Calu3 (cell line): Measurements from ENCODE around the gene KCNK5. TPM values are rescaled to one million over a fixed set of nuclear protein-coding genes. Genes with fewer than 3 reads are reported as not detected.

ENCODE experiments used
- BruUV-seq: library from RNA; stranded (reverse); fragments of 400-500 nt; replicated peaks from 2 replicates; lab custom pipeline; 2021; lab: Mats Ljungman, UMichigan
- CTCF ChIA-PET: fragments of 300-600 bp; sonication (Branson Sonifier 250); formaldehyde crosslinking; loops from one replicate; lab custom pipeline; 2022; ENCODE audit warnings: antibody characterized with exemption; lab: Charles Lee
- DNase-seq: peaks from one replicate; pipeline ENCODE4 v3.0.0; 2022
- H3K27ac Mint-ChIP-seq: one replicate; pipeline ENCODE4 v1.8.0; 2022; ENCODE audit warnings: mixed read lengths; ENCODE audit not compliant: unreplicated experiment
- H3K27me3 Mint-ChIP-seq: one replicate; pipeline ENCODE4 v1.8.0; 2022; ENCODE audit warnings: mixed read lengths; ENCODE audit not compliant: unreplicated experiment
- H3K36me3 Mint-ChIP-seq: one replicate; pipeline ENCODE4 v1.8.0; 2022; ENCODE audit warnings: mild to moderate bottlenecking, moderate library complexity, mixed read lengths; ENCODE audit not compliant: insufficient read depth, unreplicated experiment
- H3K4me1 Mint-ChIP-seq: one replicate; pipeline ENCODE4 v1.8.0; 2022; ENCODE audit warnings: mild to moderate bottlenecking, low read depth, mixed read lengths; ENCODE audit not compliant: unreplicated experiment
- H3K4me3 Mint-ChIP-seq: one replicate; pipeline ENCODE4 v1.8.0; 2022; ENCODE audit warnings: mild to moderate bottlenecking, low read depth, moderate library complexity, mixed read lengths; ENCODE audit not compliant: unreplicated experiment
- H3K9me3 Mint-ChIP-seq: one replicate; pipeline ENCODE4 v1.8.0; 2022; ENCODE audit warnings: low read depth, mixed read lengths; ENCODE audit not compliant: unreplicated experiment
- intact Hi-C: fragments of 100-400 bp; cut with micrococcal nuclease; formaldehyde crosslinking; loops from one replicate; pipeline ENCODE4 v1.10.0; 2022; ENCODE audit not compliant: unreplicated experiment
- total RNA-seq: library from RNA; stranded (reverse); gene quantifications from 2 replicates; pipeline ENCODE4 v1.2.3, GENCODE V29; 2022
- TF ChIP-seq, protein P1 (sequence below): fragments of 200-600 bp; IDR thresholded peaks from one replicate; pipeline ENCODE4 v1.8.0; 2022; ENCODE audit warnings: antibody characterized with exemption; ENCODE audit not compliant: unreplicated experiment

KCNK5 gene
- total RNA-seq, 1 experiment from 2014 or later, result 62.4 TPM

GRCh38 chr6:39233333-39233732, 4.1 kb upstream of the KCNK5 start:
- peaks cover 19% of the 10 kb centered on the region for H3K36me3 Mint-ChIP-seq
- intact Hi-C loops, result no loop called here
- CTCF ChIA-PET, result interaction anchor here (0.6 kb wide), 2 partner anchors 181 to 608 kb away, joined by 3 to 4 read pairs; no protein-coding TSS in a partner anchor
- H3K4me3 Mint-ChIP-seq, result no peak overlapping the region
- no TSS peak for BruUV-seq
- H3K4me1 Mint-ChIP-seq, result peaks cover 9% of the 10 kb centered on the region
- TF ChIP-seq, protein P1, sequence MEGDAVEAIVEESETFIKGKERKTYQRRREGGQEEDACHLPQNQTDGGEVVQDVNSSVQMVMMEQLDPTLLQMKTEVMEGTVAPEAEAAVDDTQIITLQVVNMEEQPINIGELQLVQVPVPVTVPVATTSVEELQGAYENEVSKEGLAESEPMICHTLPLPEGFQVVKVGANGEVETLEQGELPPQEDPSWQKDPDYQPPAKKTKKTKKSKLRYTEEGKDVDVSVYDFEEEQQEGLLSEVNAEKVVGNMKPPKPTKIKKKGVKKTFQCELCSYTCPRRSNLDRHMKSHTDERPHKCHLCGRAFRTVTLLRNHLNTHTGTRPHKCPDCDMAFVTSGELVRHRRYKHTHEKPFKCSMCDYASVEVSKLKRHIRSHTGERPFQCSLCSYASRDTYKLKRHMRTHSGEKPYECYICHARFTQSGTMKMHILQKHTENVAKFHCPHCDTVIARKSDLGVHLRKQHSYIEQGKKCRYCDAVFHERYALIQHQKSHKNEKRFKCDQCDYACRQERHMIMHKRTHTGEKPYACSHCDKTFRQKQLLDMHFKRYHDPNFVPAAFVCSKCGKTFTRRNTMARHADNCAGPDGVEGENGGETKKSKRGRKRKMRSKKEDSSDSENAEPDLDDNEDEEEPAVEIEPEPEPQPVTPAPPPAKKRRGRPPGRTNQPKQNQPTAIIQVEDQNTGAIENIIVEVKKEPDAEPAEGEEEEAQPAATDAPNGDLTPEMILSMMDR, result no peak
- no peak for DNase-seq
- H3K27ac Mint-ChIP-seq, result no peak overlapping the region
- H3K9me3 Mint-ChIP-seq, result no peaks in the 10 kb centered on the region
- H3K27me3 Mint-ChIP-seq, result no peaks in the 10 kb centered on the region

GRCh38 chr6:39231521-39232243, 2.4 kb upstream of the KCNK5 start:
- intact Hi-C loops, result no loop called here
- Mint-ChIP-seq H3K4me3 (no peak overlapping the region), H3K27me3 (no peaks in the 10 kb centered on the region), H3K27ac (no peak overlapping the region), H3K4me1 (peaks cover 19% of the 10 kb centered on the region), H3K9me3 (no peaks in the 10 kb centered on the region), H3K36me3 (peaks cover 36% of the 10 kb centered on the region)
- TF ChIP-seq, protein P1, result no peak
- BruUV-seq, result no TSS peak
- no peak for DNase-seq
- CTCF ChIA-PET, result interaction anchor here (0.8 kb wide), 1 partner anchor 76 kb away, joined by 3 read pairs; no protein-coding TSS in a partner anchor

- Mint-ChIP-seq H3K9me3 (no peaks in the 10 kb centered on the region), H3K27me3 (no peaks in the 10 kb centered on the region), H3K4me3 (no peak overlapping the region), H3K27ac (no peak overlapping the region), H3K36me3 (peaks cover 45% of the 10 kb centered on the region), H3K4me1 (peaks cover 28% of the 10 kb centered on the region)
- CTCF ChIA-PET, result no interaction called here
- DNase-seq, result no peak
- TF ChIP-seq, protein P1, result no peak
- no TSS peak for BruUV-seq
- intact Hi-C loops, result no loop called here
Measured at GRCh38 chr6:39230654-39231035, 1.4 kb upstream of the KCNK5 start.

GRCh38 chr6:39228111-39228971, 934 bp downstream of the KCNK5 start:
- Mint-ChIP-seq H3K4me1 (peaks cover 51% of the 10 kb centered on the region), H3K27me3 (no peaks in the 10 kb centered on the region), H3K36me3 (peaks cover 62% of the 10 kb centered on the region), H3K9me3 (no peaks in the 10 kb centered on the region), H3K27ac (peak overlapping the region; percentile 1), H3K4me3 (peak overlapping the region; percentile 69)
- intact Hi-C loops, result loop anchor here (5.0 kb wide), 1 partner anchor 41 kb away; no protein-coding TSS in a partner anchor
- CTCF ChIA-PET, result interaction anchor here (1.1 to 1.5 kb wide), 5 partner anchors 9 to 75 kb away, joined by 3 to 6 read pairs (median 3); no protein-coding TSS in a partner anchor
- BruUV-seq, result no TSS peak
- TF ChIP-seq, protein P1, result no peak
- no peak for DNase-seq
